ENCODE measurements around the gene CPSF2. TPM values are rescaled to one million over a fixed set of nuclear protein-coding genes. Genes with fewer than 3 reads are reported as not detected.

The CPSF2 gene
- total and polyA plus RNA-seq, 2 of the 13 experiments (the other 11 are each of a cell fraction or from before 2014, with no cell fraction given): 14.3 to 67.9 TPM

- TF ChIP-seq HNF4G (IDR thresholded peaks at IDR 0.05; ENCODE audit: borderline replicate concordance, low read depth, low read length): no peak
- no peak for TF ChIP-seq HNF4G (CRISPR knock-in tag; IDR thresholded peaks at IDR 0.05; ENCODE audit: borderline replicate concordance, low read depth)
- TF ChIP-seq IRF9 (CRISPR knock-in tag; IDR thresholded peaks at IDR 0.05; ENCODE audit: borderline replicate concordance): no peak
- TF ChIP-seq HDAC1 (CRISPR knock-in tag; IDR thresholded peaks at IDR 0.05): peak; percentile 7; the same call in 1 of the 2 replicates
- TF ChIP-seq ZNF598 (CRISPR knock-in tag; IDR thresholded peaks at IDR 0.05; ENCODE audit: borderline replicate concordance): no peak
- TF ChIP-seq ZNF556 (CRISPR knock-in tag; IDR thresholded peaks at IDR 0.05; ENCODE audit: borderline replicate concordance): no peak
- no peak for TF ChIP-seq SOX5 (CRISPR knock-in tag; IDR thresholded peaks at IDR 0.05; ENCODE audit: borderline replicate concordance)
- TF ChIP-seq ZNF691 (CRISPR knock-in tag; IDR thresholded peaks at IDR 0.05; ENCODE audit: borderline replicate concordance, low read depth): peak; percentile 14; the same call in 1 of the 2 replicates
- no peak for TF ChIP-seq ATF3 (CRISPR knock-in tag; IDR thresholded peaks at IDR 0.05)
- TF ChIP-seq ZBTB21 (CRISPR knock-in tag; IDR thresholded peaks at IDR 0.05): no peak
- TF ChIP-seq ZMAT3 (CRISPR knock-in tag; conservative IDR thresholded peaks at IDR 0.05): no peak
- 0 out of 2 replicates have a peak, but pooled peaks have one; percentile 55 for TF ChIP-seq TGIF2 (CRISPR knock-in tag; IDR thresholded peaks at IDR 0.05)
Measured at GRCh38 chr14:92105893-92106142, 16.0 kb upstream of the CPSF2 start (continued).
